Heart left ventricle (tissue), 13 donors: Measurements from ENCODE around the gene CHCHD3.

Experiments
- CTCF ChIP-seq, 12 donors: fragments of 200-600 bp; sonication (generic) in 4 of 12; IDR thresholded peaks; one replicate each; pipeline versions ENCODE4 v1.5.0 to v1.8.0; 2018 to 2022; ENCODE audit warnings: antibody characterized with exemption in 12 of 12, mild to moderate bottlenecking in 5 of 12
- POLR2A ChIP-seq, 2 donors: fragments of 450-650 bp; IDR thresholded peaks; one replicate each; pipeline ENCODE4 v1.6.1; 2017; ENCODE audit warnings: antibody characterized with exemption in 2 of 2, mild to moderate bottlenecking in 2 of 2, moderate library complexity in 2 of 2
- donor health status: ischemic (EF 13 %, LVEDD 7.1; RV severe dilation, severe dysfunction).
- donor health status: DM: no; HTN: yes; CAD: no.
- donor health status: DM: no; HTN: no; CAD: no.
- donor health status: ischemic (EF 25% LVEDD 6.9; RV normal size, moderate dysfunction).
- donor health status: ischemic (EF 25% LVEDD 5.7; RV mildly dilated, moderate dysfunction).
- donor health status: ischemic (EF 35%, LVEDD 5.7; RV mildly dilated, moderate dysfunction).
- donor health status: nonischemic (EF 11% LVEDD 7.7; RV severe dilation, severe dysfunction).
- donor health status: DM: yes; HTN: yes; CAD: no.
- donor health status: PGD.
- donor health status: ischemic (EF 29% LVEDD 5.4; RV normal size, mild dysfunction).
- donor health status: nonischemic (EF 23%, LVEDD 6.1; RV moderate dilation, normal function).

- TF ChIP-seq POLR2A (IDR thresholded peaks at IDR 0.05) (no peak), CTCF (IDR thresholded peaks at IDR 0.05) (no peak)
These were observed 255.7 kb downstream of the CHCHD3 start for GRCh38 chr7:132825932-132826835.
